ENCODE measurements around the gene UBTFL1.

DNA sequence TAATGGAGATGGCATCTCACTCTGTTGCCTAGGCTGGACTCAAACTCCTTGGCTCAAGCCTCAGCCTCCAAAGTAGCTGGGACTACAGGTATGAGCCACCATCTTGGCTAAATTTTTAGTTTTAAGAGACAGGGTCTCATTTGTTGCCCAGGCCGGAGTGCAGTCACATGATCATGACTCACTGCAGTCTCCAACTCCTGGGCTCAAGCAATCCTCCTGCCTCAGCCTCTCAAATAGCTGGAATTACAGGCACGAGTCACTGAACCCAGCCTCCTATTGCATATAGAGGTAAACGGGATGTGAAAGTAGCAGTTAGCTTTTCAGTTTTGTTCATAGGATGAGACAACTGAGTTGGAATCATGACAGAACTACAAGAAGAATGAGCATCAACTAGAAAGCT is 39.2 kb downstream of the UBTFL1 start:
- TF ChIP-seq, protein P1, sequence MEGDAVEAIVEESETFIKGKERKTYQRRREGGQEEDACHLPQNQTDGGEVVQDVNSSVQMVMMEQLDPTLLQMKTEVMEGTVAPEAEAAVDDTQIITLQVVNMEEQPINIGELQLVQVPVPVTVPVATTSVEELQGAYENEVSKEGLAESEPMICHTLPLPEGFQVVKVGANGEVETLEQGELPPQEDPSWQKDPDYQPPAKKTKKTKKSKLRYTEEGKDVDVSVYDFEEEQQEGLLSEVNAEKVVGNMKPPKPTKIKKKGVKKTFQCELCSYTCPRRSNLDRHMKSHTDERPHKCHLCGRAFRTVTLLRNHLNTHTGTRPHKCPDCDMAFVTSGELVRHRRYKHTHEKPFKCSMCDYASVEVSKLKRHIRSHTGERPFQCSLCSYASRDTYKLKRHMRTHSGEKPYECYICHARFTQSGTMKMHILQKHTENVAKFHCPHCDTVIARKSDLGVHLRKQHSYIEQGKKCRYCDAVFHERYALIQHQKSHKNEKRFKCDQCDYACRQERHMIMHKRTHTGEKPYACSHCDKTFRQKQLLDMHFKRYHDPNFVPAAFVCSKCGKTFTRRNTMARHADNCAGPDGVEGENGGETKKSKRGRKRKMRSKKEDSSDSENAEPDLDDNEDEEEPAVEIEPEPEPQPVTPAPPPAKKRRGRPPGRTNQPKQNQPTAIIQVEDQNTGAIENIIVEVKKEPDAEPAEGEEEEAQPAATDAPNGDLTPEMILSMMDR (IDR thresholded peaks at IDR 0.05; ENCODE audit: insufficient read depth, low read length), result no peak
- TF ChIP-seq GABPA (IDR thresholded peaks at IDR 0.05; ENCODE audit: low read depth) (no peak), SPI1 (IDR thresholded peaks at IDR 0.05; ENCODE audit: borderline replicate concordance, low read depth) (no peak)

Measured in HL-60 (cell line).